HepG2 (cell line): ENCODE results near the gene PDE4D. TPM values are rescaled to one million over a fixed set of nuclear protein-coding genes. Genes with fewer than 3 reads are reported as not detected.

Experiments
- ATAC-seq: fragments of 200-7000 bp; cut with Tn5 transposase; 3 replicates; pipeline ENCODE4 v1.9.1; 2020; ENCODE audit warnings: mild to moderate bottlenecking, moderate library complexity
- BruUV-seq: library from RNA; stranded (reverse); fragments of 400-500 nt; replicated peaks from 2 replicates; lab custom pipeline; 2021; lab: Mats Ljungman, UMichigan
- CTCF ChIA-PET: fragments of 300-600 bp; formaldehyde crosslinking; extraction: SDS; loops from one replicate; lab custom pipeline; 2021; ENCODE audit warnings: low total read pairs, inconsistent platforms, low intra/inter-chr PET ratio; lab: Yijun Ruan, JAX
- POLR2A ChIA-PET: fragments of 350-600 bp; sonication (Branson Sonifier 250); formaldehyde crosslinking; loops from one replicate; lab custom pipeline; 2020; ENCODE audit warnings: antibody characterized with exemption, inconsistent platforms; lab: Yijun Ruan, JAX
- DNase-seq: peaks from one replicate; pipeline ENCODE4 v3.0.0-alpha.2; 2015; ENCODE audit warnings: low spot score
- FAIRE-seq: peaks from 3 replicates; lab custom pipeline; 2011; peaks lifted over from hg19 to GRCh38; lab: Jason Lieb, UNC
- H2AFZ ChIP-seq: one replicate; pipeline ENCODE4 v1.6.1; 2011; ENCODE audit warnings: low read length, inconsistent platforms
- H3K27ac ChIP-seq: fragments of 300-600 bp; 3 replicates; pipeline ENCODE4 v1.8.0; 2011; ENCODE audit warnings: mixed run types, mild to moderate bottlenecking, mixed read lengths, low read length, inconsistent platforms; ENCODE audit not compliant: insufficient read depth; ENCODE audit errors: extremely low read length
- H3K27me3 ChIP-seq, 2 experiments: fragments of 200-600 bp in 1 of 2; 2 replicates in 1 of 2; 3 replicates in 1 of 2; pipeline versions ENCODE4 v1.6.0 to v1.8.0; 2011; ENCODE audit warnings: low read length in 2 of 2, mild to moderate bottlenecking in 2 of 2, moderate library complexity in 2 of 2, inconsistent platforms in 1 of 2; ENCODE audit not compliant: insufficient read depth in 2 of 2, control insufficient read depth in 1 of 2
- H3K36me3 ChIP-seq, 2 experiments: fragments of 200-600 bp in 1 of 2; replicated peaks in 1 of 2; 2 replicates in 1 of 2; 3 replicates in 1 of 2; pipeline versions ENCODE4 v1.5.1 to v1.8.0; 2011; ENCODE audit warnings: low read length in 2 of 2, inconsistent platforms in 1 of 2; ENCODE audit not compliant: insufficient read depth in 2 of 2, control insufficient read depth in 1 of 2
- H3K4me1 ChIP-seq: 2 replicates; pipeline ENCODE4 v1.5.1; 2012; ENCODE audit warnings: low read length, inconsistent platforms; ENCODE audit not compliant: insufficient read depth
- H3K4me2 ChIP-seq: 2 replicates; pipeline ENCODE4 v1.6.0; 2011; ENCODE audit warnings: low read depth, low read length, inconsistent platforms
- H3K4me3 ChIP-seq, 3 experiments: fragments of 200-600 bp in 1 of 3; sonication (generic), shearing (Covaris generic) in 1 of 3; replicated peaks in 1 of 3; 2 replicates each; pipeline ENCODE4 v1.5.1; 2011 to 2016; ENCODE audit warnings: low read length in 3 of 3, inconsistent platforms in 2 of 3, low read depth in 2 of 3, mild to moderate bottlenecking in 2 of 3, control low read depth in 1 of 3, mixed read lengths in 1 of 3; ENCODE audit not compliant: insufficient read depth in 1 of 3
- H3K79me2 ChIP-seq: one replicate; pipeline ENCODE4 v1.6.1; 2011; ENCODE audit warnings: low read length, inconsistent platforms; ENCODE audit not compliant: insufficient read depth
- H3K9ac ChIP-seq: 2 replicates; pipeline ENCODE4 v1.6.0; 2011; ENCODE audit warnings: mild to moderate bottlenecking, low read depth, low read length, inconsistent platforms; ENCODE audit not compliant: insufficient read depth
- H3K9me3 ChIP-seq: 2 replicates; pipeline ENCODE4 v1.5.1; 2012; ENCODE audit warnings: mild to moderate bottlenecking, low read length
- H4K20me1 ChIP-seq: 2 replicates; pipeline ENCODE4 v1.6.0; 2011; ENCODE audit warnings: inconsistent platforms, mild to moderate bottlenecking, low read length, moderate library complexity; ENCODE audit not compliant: insufficient read depth
- ATF5 ChIP-seq: sonication (generic); formaldehyde crosslinking; IDR thresholded peaks from 2 replicates; pipeline ENCODE4 v1.4.0; 2020; ENCODE audit warnings: mild to moderate bottlenecking, low read depth, missing genetic modification reagents
- CTCF ChIP-seq: sonication (generic); formaldehyde crosslinking; IDR thresholded peaks from 2 replicates; pipeline ENCODE4 v1.5.0; 2020; ENCODE audit warnings: mild to moderate bottlenecking, missing genetic modification reagents, moderate library complexity
- HES4 ChIP-seq: sonication (generic); formaldehyde crosslinking; IDR thresholded peaks from 2 replicates; pipeline ENCODE4 v1.9.0; 2021; ENCODE audit warnings: mild to moderate bottlenecking, missing genetic modification reagents, borderline replicate concordance
- NCOA2 ChIP-seq: sonication (generic); formaldehyde crosslinking; IDR thresholded peaks from 2 replicates; pipeline ENCODE4 v1.8.0; 2022; ENCODE audit warnings: inconsistent platforms
- PREB ChIP-seq: sonication (generic); formaldehyde crosslinking; IDR thresholded peaks from 2 replicates; pipeline ENCODE4 v1.4.0; 2020; ENCODE audit warnings: missing genetic modification reagents
- RBM22 ChIP-seq: fragments of 200-400 bp; formaldehyde crosslinking; optimal IDR thresholded peaks from 2 replicates; pipeline ENCODE3; 2017; ENCODE audit warnings: mild to moderate bottlenecking, low read length, moderate library complexity
- SALL2 ChIP-seq: sonication (generic); formaldehyde crosslinking; IDR thresholded peaks from 2 replicates; pipeline ENCODE4 v1.8.1; 2023; ENCODE audit warnings: mild to moderate bottlenecking, missing genetic modification reagents, inconsistent platforms
- SKIL ChIP-seq: sonication (generic); formaldehyde crosslinking; IDR thresholded peaks from 2 replicates; pipeline ENCODE4 v1.8.0; 2022; ENCODE audit warnings: missing genetic modification reagents, mild to moderate bottlenecking, moderate library complexity, borderline replicate concordance
- SMC3 ChIP-seq: IDR thresholded peaks from 2 replicates; pipeline ENCODE4 v1.6.1; 2011; ENCODE audit warnings: low read length, improper control_type of control experiment
- STAG1 ChIP-seq: sonication (generic); formaldehyde crosslinking; IDR thresholded peaks from 2 replicates; pipeline ENCODE4 v1.4.0; 2020; ENCODE audit warnings: missing genetic modification reagents
- TCF7L2 ChIP-seq: IDR thresholded peaks from 2 replicates; pipeline ENCODE4 v1.6.1; 2011; ENCODE audit warnings: mild to moderate bottlenecking, low read depth, low read length, moderate library complexity
- THRA ChIP-seq: sonication (generic); formaldehyde crosslinking; IDR thresholded peaks from 2 replicates; pipeline ENCODE4 v1.4.0; 2020; ENCODE audit warnings: missing genetic modification reagents, borderline replicate concordance
- ZFY ChIP-seq: sonication (generic); formaldehyde crosslinking; IDR thresholded peaks from 2 replicates; pipeline ENCODE4 v1.4.0; 2020; ENCODE audit warnings: missing genetic modification reagents
- ZNF333 ChIP-seq: sonication (generic); formaldehyde crosslinking; IDR thresholded peaks from 2 replicates; pipeline ENCODE4 v1.4.0; 2020; ENCODE audit warnings: mild to moderate bottlenecking, missing genetic modification reagents, borderline replicate concordance
- ZNF501 ChIP-seq: sonication (generic); formaldehyde crosslinking; IDR thresholded peaks from 2 replicates; pipeline ENCODE4 v1.5.1; 2020; ENCODE audit warnings: mild to moderate bottlenecking, moderate library complexity, missing genetic modification reagents
- ZNF660 ChIP-seq: sonication (generic); formaldehyde crosslinking; IDR thresholded peaks from 2 replicates; pipeline ENCODE4 v1.5.1; 2020; ENCODE audit warnings: mild to moderate bottlenecking, low read depth, missing genetic modification reagents, borderline replicate concordance
- ZNF740 ChIP-seq: sonication (generic); formaldehyde crosslinking; IDR thresholded peaks from 2 replicates; pipeline ENCODE4 v1.4.0; 2020; ENCODE audit warnings: missing genetic modification reagents
- WGBS: methylation state at CpG from one replicate; pipeline ENCODE4 v1.1.6; 2017; ENCODE audit warnings: low lambda C conversion rate; 5-methylcytosine and 5-hydroxymethylcytosine counted together
- in situ Hi-C: cut with HindIII; loops from 2 replicates; pipeline ENCODE4 v1.10.0; 2017; ENCODE audit warnings: low pct_unique_long_range_greater_than_20kb; ENCODE audit not compliant: extremely low pct_ligation_motif_present
- intact Hi-C: fragments of 100-400 bp; cut with micrococcal nuclease; formaldehyde crosslinking; loops from one replicate; pipeline ENCODE4 v1.10.0; 2022; ENCODE audit not compliant: unreplicated experiment
- polyA plus RNA-seq, 8 experiments: library from polyadenylated mRNA; depleted of rRNA in 3 of 8; stranded (reverse) in 7 of 8; unstranded in 1 of 8; fragments of >200 nt; fragmentation: Illumina TruSeq in 4 of 8; extraction: Trizol in 4 of 8; gene quantifications; 2 replicates each; pipeline versions ENCODE4 v1.2.1 to v1.2.3, GENCODE V29; 2011 to 2016; ENCODE audit warnings: low read depth in 4 of 8, missing spikeins in 1 of 8, mixed read lengths in 1 of 8; ENCODE audit not compliant: insufficient read depth in 1 of 8
- total RNA-seq, 5 experiments: library from RNA; depleted of rRNA; stranded (reverse); fragments of >200 nt; fragmentation: Illumina TruSeq; extraction: Trizol; gene quantifications; 2 replicates each; pipeline ENCODE4 v1.2.3, GENCODE V29; 2016; ENCODE audit warnings: low read depth in 1 of 5

PDE4D gene
- total and polyA plus RNA-seq, 2 of the 13 experiments (the other 11 are each of a cell fraction or from before 2014, with no cell fraction given): 7.0 to 12.2 TPM

GRCh38 chr5:59380350-59380951 lies 513.1 kb downstream of the PDE4D start:
- H3K79me2 ChIP-seq: no peaks in the 10 kb centered on the region
- ChIA-PET POLR2A (no interaction called here), CTCF (interaction anchor here (1.6 to 3.7 kb wide), 2 partner anchors 190 to 192 kb away, joined by 4 to 29 read pairs; no protein-coding TSS in a partner anchor)
- H3K9me3 ChIP-seq: no peaks in the 10 kb centered on the region; the same call in 1 of the 2 replicates
- no peaks in the 10 kb centered on the region for H4K20me1 ChIP-seq
- in situ Hi-C loops: loop anchor here (25.0 kb wide), 5 partner anchors 282 to 1282 kb away; no protein-coding TSS in a partner anchor
- no TSS peak for BruUV-seq
- no peak overlapping the region for H3K4me3 ChIP-seq
- H3K4me1 ChIP-seq: no peaks in the 10 kb centered on the region
- H3K27me3 ChIP-seq: no peaks in the 10 kb centered on the region
- H3K36me3 ChIP-seq: no peaks in the 10 kb centered on the region
- no peak overlapping the region for H3K4me2 ChIP-seq
- FAIRE-seq (peak; percentile 83), ATAC-seq (peak; percentile 62; the same call in 2 of the 3 replicates), DNase-seq (peak; percentile 50)
- intact Hi-C loops: loop anchor here (1.0 to 10.0 kb wide), 3 partner anchors 192 to 1004 kb away; no protein-coding TSS in a partner anchor
- H3K27ac ChIP-seq: no peak overlapping the region
- no peak overlapping the region for H2AFZ ChIP-seq
- WGBS: 82% methylated on average over 1 of the region's 1 CpG
- no peak overlapping the region for H3K9ac ChIP-seq
- no peak for TF ChIP-seq SKIL (CRISPR knock-in tag)
- TF ChIP-seq ZNF501 (CRISPR knock-in tag): no peak
- peak; percentile 65 for TF ChIP-seq STAG1 (CRISPR knock-in tag)
- TF ChIP-seq ZNF660 (CRISPR knock-in tag): no peak
- TF ChIP-seq THRA (CRISPR knock-in tag): no peak
- TF ChIP-seq RBM22: no peak
- TF ChIP-seq ZFY (CRISPR knock-in tag): no peak
- no peak for TF ChIP-seq ZNF333 (CRISPR knock-in tag)
- peak; percentile 68 for TF ChIP-seq CTCF (CRISPR knock-in tag)
- TF ChIP-seq ZNF740 (CRISPR knock-in tag): no peak
- TF ChIP-seq PREB (CRISPR knock-in tag): no peak
- no peak for TF ChIP-seq ATF5 (CRISPR knock-in tag)
- TF ChIP-seq TCF7L2: no peak
- TF ChIP-seq SMC3: peak; percentile 49
- TF ChIP-seq SALL2 (CRISPR knock-in tag): no peak
- TF ChIP-seq NCOA2 (CRISPR knock-in tag): no peak
- no peak for TF ChIP-seq HES4 (CRISPR knock-in tag)
